Lower lobe of right lung (tissue), 2 donors: Measurements from ENCODE around the gene GTF2F2. TPM values are rescaled to one million over a fixed set of nuclear protein-coding genes. Genes with fewer than 3 reads are reported as not detected.

Source experiments
- ATAC-seq, 2 donors: fragments of 200-7000 bp; cut with Tn5 transposase; one replicate each; pipeline ENCODE4 v1.9.1; 2020 to 2022; ENCODE audit warnings: mild to moderate bottlenecking in 2 of 2, moderate library complexity in 2 of 2
- DNase-seq: peaks from one replicate; pipeline ENCODE4 v3.0.0-alpha.2; 2020
- H3K27ac ChIP-seq: fragments of 200-600 bp; one replicate; pipeline ENCODE4 v1.8.0; 2022
- H3K27me3 ChIP-seq: fragments of 200-600 bp; one replicate; pipeline ENCODE4 v1.8.0; 2022; ENCODE audit warnings: low read depth
- H3K36me3 ChIP-seq: fragments of 200-600 bp; one replicate; pipeline ENCODE4 v1.8.0; 2022; ENCODE audit warnings: mild to moderate bottlenecking
- H3K4me1 ChIP-seq: fragments of 200-600 bp; one replicate; pipeline ENCODE4 v1.8.0; 2022
- H3K4me3 ChIP-seq: fragments of 200-600 bp; one replicate; pipeline ENCODE4 v1.8.0; 2022; ENCODE audit warnings: mild to moderate bottlenecking
- H3K9me3 ChIP-seq: fragments of 200-600 bp; one replicate; pipeline ENCODE4 v1.8.0; 2022
- CTCF ChIP-seq: fragments of 200-600 bp; IDR thresholded peaks from one replicate; pipeline ENCODE4 v1.8.0; 2022; ENCODE audit warnings: antibody characterized with exemption, mild to moderate bottlenecking
- intact Hi-C: fragments of 100-400 bp; cut with DNase I; formaldehyde crosslinking; loops from one replicate; pipeline ENCODE4 v1.11.0; 2022
- total RNA-seq: library from RNA; stranded (reverse); fragmentation: NEBNext Ultra II Directional; extraction: Animal tissue kit (Norgen Biotek cat#: 25700); gene quantifications from one replicate; pipeline ENCODE4 v1.2.1, GENCODE V29; 2021
- donor health status: DM: no; HTN: yes; CAD: no; lungs with severe emphysema.

GTF2F2 gene
- total RNA-seq, 1 donor from 2014 or later = 15.2 TPM

GRCh38 chr13:45301263-45301662, 181.0 kb downstream of the GTF2F2 start:
- ATAC-seq = peak; percentile 73 to 77
- Histone ChIP-seq H3K9me3 (no peaks in the 10 kb centered on the region), H3K27ac (no peak overlapping the region), H3K4me1 (no peaks in the 10 kb centered on the region), H3K36me3 (no peaks in the 10 kb centered on the region), H3K4me3 (no peak overlapping the region), H3K27me3 (no peaks in the 10 kb centered on the region)
- intact Hi-C loops = no loop called here
- DNase-seq = no peak
- no peak for TF ChIP-seq CTCF

GRCh38 chr13:45302507-45302906, 182.2 kb downstream of the GTF2F2 start:
- ATAC-seq = no peak
- intact Hi-C loops = no loop called here

GRCh38 chr13:45303026-45303425, 182.7 kb downstream of the GTF2F2 start:
- no peaks in the 10 kb centered on the region for H3K4me1 ChIP-seq
- TF ChIP-seq CTCF = no peak
- intact Hi-C loops = no loop called here

More at GRCh38 chr13:45302507-45302906, 182.2 kb downstream of the GTF2F2 start:
- Histone ChIP-seq H3K27me3 (no peaks in the 10 kb centered on the region), H3K9me3 (no peaks in the 10 kb centered on the region), H3K27ac (no peak overlapping the region), H3K4me3 (no peak overlapping the region), H3K4me1 (no peaks in the 10 kb centered on the region), H3K36me3 (no peaks in the 10 kb centered on the region)
- no peak for TF ChIP-seq CTCF
- no peak for DNase-seq

GRCh38 chr13:45303866-45304265, 183.6 kb downstream of the GTF2F2 start:
- DNase-seq (no peak), ATAC-seq (no peak)
- H3K36me3 ChIP-seq = no peaks in the 10 kb centered on the region
- H3K4me1 ChIP-seq = no peaks in the 10 kb centered on the region
- H3K27ac ChIP-seq = no peak overlapping the region
- no peaks in the 10 kb centered on the region for H3K27me3 ChIP-seq
- H3K4me3 ChIP-seq = no peak overlapping the region
- no peak for TF ChIP-seq CTCF
- no peaks in the 10 kb centered on the region for H3K9me3 ChIP-seq
- intact Hi-C loops = no loop called here

More at GRCh38 chr13:45303026-45303425, 182.7 kb downstream of the GTF2F2 start:
- Histone ChIP-seq H3K4me3 (no peak overlapping the region), H3K27ac (no peak overlapping the region), H3K27me3 (no peaks in the 10 kb centered on the region), H3K9me3 (no peaks in the 10 kb centered on the region), H3K36me3 (no peaks in the 10 kb centered on the region)
- DNase-seq (no peak), ATAC-seq (no peak)

- H3K36me3 ChIP-seq = no peaks in the 10 kb centered on the region
- no peak overlapping the region for H3K4me3 ChIP-seq
- H3K4me1 ChIP-seq = peaks cover 9% of the 10 kb centered on the region
- no peak for TF ChIP-seq CTCF
- intact Hi-C loops = no loop called here
- DNase-seq = no peak
- no peak overlapping the region for H3K27ac ChIP-seq
- ATAC-seq = no peak
- H3K9me3 ChIP-seq = no peaks in the 10 kb centered on the region
- H3K27me3 ChIP-seq = no peaks in the 10 kb centered on the region
Measured at GRCh38 chr13:45305079-45305478, 184.8 kb downstream of the GTF2F2 start.

- Histone ChIP-seq H3K4me3 (no peak overlapping the region), H3K27me3 (peaks cover 4% of the 10 kb centered on the region), H3K9me3 (no peaks in the 10 kb centered on the region), H3K4me1 (peaks cover 26% of the 10 kb centered on the region), H3K27ac (no peak overlapping the region), H3K36me3 (no peaks in the 10 kb centered on the region)
- intact Hi-C loops = no loop called here
- TF ChIP-seq CTCF = no peak
- DNase-seq (no peak), ATAC-seq (no peak)
Measured at GRCh38 chr13:45306966-45307365, 186.7 kb downstream of the GTF2F2 start.
